Activated CD4-positive, alpha-beta T cell treated with anti-CD3 and anti-CD28 coated beads, Interleukin-2, amount 10 ng/mL, durations not matched to agents 7 days and 5 days (primary cell): ENCODE data around the gene HOXD13. TPM values are rescaled to one million over a fixed set of nuclear protein-coding genes. Genes with fewer than 3 reads are reported as not detected.
A peak's percentile ranks its signal among the peaks of the same experiment; 100 is the strongest.

ENCODE experiments used
- CTCF ChIA-PET: fragments of 350-600 bp; sonication (Branson Sonifier 250); formaldehyde crosslinking; loops from one replicate; lab custom pipeline; 2021; ENCODE audit warnings: antibody characterized with exemption; lab: Charles Lee
- POLR2A ChIA-PET: fragments of 350-600 bp; sonication (Branson Sonifier 250); formaldehyde crosslinking; loops from one replicate; lab custom pipeline; 2021; ENCODE audit warnings: antibody characterized with exemption; lab: Charles Lee
- DNase-seq: peaks from one replicate; pipeline ENCODE4 v3.0.0-alpha.2; 2020
- H3K27ac Mint-ChIP-seq: one replicate; pipeline ENCODE4 v1.8.0; 2021; ENCODE audit warnings: mild to moderate bottlenecking, moderate library complexity, mixed read lengths
- H3K27me3 Mint-ChIP-seq: one replicate; pipeline ENCODE4 v1.8.0; 2021; ENCODE audit warnings: mixed read lengths
- H3K36me3 Mint-ChIP-seq: one replicate; pipeline ENCODE4 v1.8.0; 2021; ENCODE audit warnings: low read depth, mixed read lengths
- H3K4me1 Mint-ChIP-seq: one replicate; pipeline ENCODE4 v1.8.0; 2021; ENCODE audit warnings: mixed read lengths
- H3K4me3 Mint-ChIP-seq: one replicate; pipeline ENCODE4 v1.8.0; 2021; ENCODE audit warnings: mild to moderate bottlenecking, moderate library complexity, mixed read lengths
- H3K9me3 Mint-ChIP-seq: one replicate; pipeline ENCODE4 v1.8.0; 2021; ENCODE audit warnings: mixed read lengths
- total RNA-seq, 2 experiments: library from RNA; stranded (reverse); gene quantifications; one replicate each; pipeline ENCODE4 v1.2.3, GENCODE V29; 2021

HOXD13 gene
- total RNA-seq, 2 experiments from 2014 or later = not detected

DNA sequence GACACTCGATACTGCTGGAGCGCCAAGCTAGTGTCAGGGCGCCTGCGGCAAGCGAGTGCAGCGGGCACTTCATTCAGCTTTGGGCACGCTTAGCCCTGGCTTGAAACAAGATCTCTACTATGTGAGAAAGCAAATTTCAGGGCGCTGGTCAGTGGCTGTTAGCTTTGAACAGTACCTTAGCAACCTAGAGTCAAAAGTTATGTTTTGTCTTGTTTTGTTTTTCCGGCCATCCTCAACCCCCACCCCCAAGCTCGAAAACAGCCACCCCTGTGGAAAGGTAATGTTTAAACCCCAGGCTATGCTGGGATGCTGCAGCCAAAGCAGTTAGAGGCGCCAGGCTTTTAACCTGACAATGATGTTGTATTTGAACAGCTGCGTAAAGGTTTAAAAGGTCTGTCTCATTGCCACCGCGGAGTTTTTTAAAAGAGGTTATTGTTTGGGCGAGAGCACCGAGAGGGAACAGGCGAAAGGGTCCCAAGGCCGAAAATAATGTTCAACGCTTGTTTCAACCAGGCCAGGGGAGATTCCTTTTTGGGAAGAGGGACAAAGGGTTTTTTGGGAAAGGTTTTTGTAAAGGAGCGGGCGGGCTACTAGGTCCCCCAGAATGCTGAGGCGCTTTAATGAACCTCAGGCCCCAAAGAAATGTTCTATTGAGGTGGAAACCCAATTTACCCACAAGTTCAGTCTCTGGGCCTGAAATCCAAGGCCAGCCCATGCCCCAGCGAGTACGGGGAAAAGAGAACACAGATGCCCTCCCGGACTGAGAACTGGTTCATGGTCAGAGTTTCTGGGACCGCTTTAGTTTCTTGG lies 21.8 kb downstream of the HOXD13 start:
- Mint-ChIP-seq H3K4me1 (peaks cover 7% of the 10 kb centered on the region), H3K4me3 (no peak overlapping the region), H3K27me3 (peaks cover 94% of the 10 kb centered on the region), H3K36me3 (peaks cover 6% of the 10 kb centered on the region), H3K27ac (peak overlapping the region; percentile 2), H3K9me3 (peaks cover 7% of the 10 kb centered on the region)
- ChIA-PET POLR2A (no interaction called here), CTCF (interaction anchor here (0.6 to 1.5 kb wide), 3 partner anchors 12 to 110 kb away, joined by 3 read pairs; no protein-coding TSS in a partner anchor)
- no peak for DNase-seq

DNA sequence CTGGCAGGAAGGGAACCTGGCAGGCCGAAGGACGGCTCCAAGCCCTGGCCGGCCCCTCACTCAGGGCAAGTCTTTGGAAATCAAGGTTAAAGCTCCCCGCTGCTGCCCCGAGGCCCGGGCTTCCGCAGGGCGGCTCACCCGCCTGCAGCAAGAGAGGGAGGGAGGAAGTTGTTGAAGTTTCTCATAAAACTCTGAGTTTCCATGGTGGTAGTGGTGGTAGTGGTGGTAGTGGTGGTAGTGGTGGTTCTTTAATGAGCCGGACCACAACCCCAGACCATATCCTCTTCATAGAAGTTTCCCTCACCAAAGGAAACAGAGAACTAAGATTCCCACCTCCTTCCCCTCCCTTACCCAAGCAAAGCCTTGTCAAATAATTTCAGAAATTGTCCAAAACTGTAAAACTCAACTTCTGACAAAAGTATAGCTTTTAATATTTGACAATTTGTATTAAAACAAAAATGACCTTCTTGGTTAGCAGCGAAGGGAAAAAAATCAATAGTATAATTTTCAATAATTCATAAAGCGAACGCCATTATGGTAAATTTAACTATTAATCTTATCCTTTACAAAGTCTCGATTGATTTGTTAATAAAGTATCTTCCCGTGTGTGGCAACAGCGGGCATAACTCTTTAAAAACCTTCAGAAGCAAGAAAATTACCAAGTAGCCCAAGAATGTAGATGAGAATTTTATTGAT lies 22.6 kb downstream of the HOXD13 start:
- Mint-ChIP-seq H3K27me3 (peaks cover 94% of the 10 kb centered on the region), H3K4me3 (no peak overlapping the region), H3K4me1 (peaks cover 7% of the 10 kb centered on the region), H3K9me3 (peaks cover 7% of the 10 kb centered on the region), H3K36me3 (peaks cover 4% of the 10 kb centered on the region), H3K27ac (no peak overlapping the region)
- CTCF ChIA-PET = interaction anchor here (0.6 kb wide), 1 partner anchor 110 kb away, joined by 3 read pairs; no protein-coding TSS in a partner anchor
- no peak for DNase-seq
- POLR2A ChIA-PET = no interaction called here

DNA sequence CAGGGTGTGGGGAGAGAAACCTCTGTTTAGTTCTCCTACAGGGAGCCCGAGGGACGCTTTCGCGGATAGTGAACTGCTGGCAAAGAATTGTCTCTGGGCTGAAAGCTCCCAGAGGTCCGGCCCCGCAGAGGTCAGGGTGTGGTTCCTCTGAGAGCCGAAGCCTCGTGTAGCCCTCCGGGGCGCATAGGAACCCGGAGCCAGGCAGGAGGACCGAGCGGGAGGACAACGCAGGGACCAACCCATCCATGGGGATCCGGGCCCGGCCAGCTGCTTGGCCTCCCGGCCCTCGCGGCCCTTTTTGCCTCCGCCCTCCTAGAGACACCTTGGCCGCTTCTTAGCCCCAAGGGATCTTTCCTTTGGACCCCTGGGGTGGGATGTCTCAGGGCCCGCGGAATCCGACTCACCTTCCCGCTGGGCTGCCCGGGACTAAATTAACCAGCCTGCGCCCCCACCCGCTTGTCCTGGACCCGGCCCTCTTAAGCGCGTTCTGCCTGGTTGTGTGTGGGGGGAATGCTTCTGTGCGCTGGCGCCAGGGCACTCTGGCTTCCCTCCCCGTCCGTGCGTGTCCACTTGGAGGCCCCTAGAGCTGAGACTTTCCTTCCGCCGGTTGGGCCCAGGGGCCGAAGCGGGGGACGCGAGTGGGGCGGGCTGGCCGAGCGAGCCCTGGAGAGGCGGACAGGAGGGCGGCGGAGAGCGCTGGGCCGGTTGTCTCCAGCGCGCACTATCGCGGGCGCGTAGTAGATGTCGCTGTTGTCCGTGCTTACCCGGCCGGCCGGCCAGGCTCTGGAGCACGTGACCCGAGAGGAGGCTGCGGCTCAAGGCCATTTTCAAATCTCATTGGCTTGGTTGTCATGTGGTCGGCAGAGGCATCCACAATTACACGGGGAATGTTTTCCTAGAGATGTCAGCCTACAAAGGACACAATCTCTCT lies 23.6 kb downstream of the HOXD13 start, which contains the start of gene HOXD10:
TSS of gene HOXD10 (plus strand) at position 896 of the 931 bp plus-strand sequence. CDS start 56 bp downstream, outside the sequence.
- no peak within 1 kb of the TSS for H3K27ac Mint-ChIP-seq
- peaks cover 7% of the 10 kb centered on the region for H3K9me3 Mint-ChIP-seq
- peaks cover 7% of the 10 kb centered on the region for H3K4me1 Mint-ChIP-seq
- POLR2A ChIA-PET = no interaction called here
- peak within 1 kb of the TSS; percentile 15 for H3K4me3 Mint-ChIP-seq
- DNase-seq = no peak
- peaks cover 4% of the 10 kb centered on the region for H3K36me3 Mint-ChIP-seq
- CTCF ChIA-PET = interaction anchor here (0.9 kb wide), 1 partner anchor 31 kb away, joined by 3 read pairs; no protein-coding TSS in a partner anchor
- peaks cover 94% of the 10 kb centered on the region for H3K27me3 Mint-ChIP-seq

DNA sequence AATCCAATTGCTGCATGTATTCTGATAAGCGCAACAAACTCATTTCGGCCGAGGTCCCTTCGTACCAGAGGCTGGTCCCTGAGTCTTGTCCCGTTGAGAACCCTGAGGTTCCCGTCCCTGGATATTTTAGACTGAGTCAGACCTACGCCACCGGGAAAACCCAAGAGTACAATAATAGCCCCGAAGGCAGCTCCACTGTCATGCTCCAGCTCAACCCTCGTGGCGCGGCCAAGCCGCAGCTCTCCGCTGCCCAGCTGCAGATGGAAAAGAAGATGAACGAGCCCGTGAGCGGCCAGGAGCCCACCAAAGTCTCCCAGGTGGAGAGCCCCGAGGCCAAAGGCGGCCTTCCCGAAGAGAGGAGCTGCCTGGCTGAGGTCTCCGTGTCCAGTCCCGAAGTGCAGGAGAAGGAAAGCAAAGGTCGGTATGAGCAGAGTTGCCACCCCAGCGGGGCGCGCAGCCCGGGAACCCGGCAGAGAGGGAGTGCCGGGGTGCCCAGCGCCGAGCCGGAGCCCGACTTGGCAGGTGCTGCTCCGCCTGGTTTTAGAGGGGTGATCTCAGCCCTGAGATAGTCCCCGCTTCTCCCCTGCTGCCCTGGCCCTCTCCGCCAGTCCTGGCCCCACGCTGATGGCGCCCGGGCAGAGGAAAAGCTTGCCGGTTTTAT lies 24.8 kb downstream of the HOXD13 start:
- Mint-ChIP-seq H3K36me3 (peaks cover 4% of the 10 kb centered on the region), H3K4me1 (peaks cover 7% of the 10 kb centered on the region), H3K4me3 (no peak overlapping the region), H3K27ac (no peak overlapping the region), H3K9me3 (peaks cover 7% of the 10 kb centered on the region), H3K27me3 (peaks cover 88% of the 10 kb centered on the region)
- POLR2A ChIA-PET = no interaction called here
- CTCF ChIA-PET = interaction anchor here (0.6 to 1.1 kb wide), 5 partner anchors 19 to 769 kb away, joined by 3 read pairs; no protein-coding TSS in a partner anchor
- no peak for DNase-seq

DNA sequence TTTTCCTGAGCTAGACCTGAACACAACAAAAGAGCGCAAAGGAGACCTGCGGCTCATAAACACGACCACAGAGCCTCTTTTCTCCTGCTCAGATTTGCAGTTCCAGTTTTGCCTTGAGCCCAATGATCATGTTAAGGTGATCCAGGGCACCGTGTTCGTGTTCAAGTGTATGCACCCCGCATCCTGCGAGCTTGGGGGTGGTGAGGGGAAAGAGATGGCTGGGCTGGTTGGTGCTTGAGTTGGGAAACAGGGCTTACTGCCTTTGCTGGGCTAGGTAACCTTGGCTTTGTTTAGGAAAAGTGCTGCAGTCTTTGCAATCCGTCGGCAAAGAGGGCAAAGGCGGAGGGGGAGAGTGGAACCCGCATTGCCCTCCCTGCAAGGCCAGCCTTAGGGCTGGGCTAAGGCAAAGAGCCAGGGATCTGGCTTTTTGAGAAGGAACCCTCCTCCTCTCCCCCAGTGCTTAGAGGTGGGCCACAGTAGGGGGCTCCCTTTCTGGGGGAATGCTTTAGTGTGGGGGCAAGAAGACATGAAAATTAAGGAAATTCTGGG lies 25.4 kb downstream of the HOXD13 start:
- ChIA-PET CTCF (interaction anchor here (0.6 to 1.1 kb wide), 4 partner anchors 20 to 768 kb away, joined by 3 read pairs; no protein-coding TSS in a partner anchor), POLR2A (no interaction called here)
- Mint-ChIP-seq H3K4me1 (peaks cover 7% of the 10 kb centered on the region), H3K4me3 (no peak overlapping the region), H3K27ac (no peak overlapping the region), H3K9me3 (peaks cover 7% of the 10 kb centered on the region), H3K27me3 (peaks cover 85% of the 10 kb centered on the region), H3K36me3 (peaks cover 4% of the 10 kb centered on the region)
- no peak for DNase-seq

DNA sequence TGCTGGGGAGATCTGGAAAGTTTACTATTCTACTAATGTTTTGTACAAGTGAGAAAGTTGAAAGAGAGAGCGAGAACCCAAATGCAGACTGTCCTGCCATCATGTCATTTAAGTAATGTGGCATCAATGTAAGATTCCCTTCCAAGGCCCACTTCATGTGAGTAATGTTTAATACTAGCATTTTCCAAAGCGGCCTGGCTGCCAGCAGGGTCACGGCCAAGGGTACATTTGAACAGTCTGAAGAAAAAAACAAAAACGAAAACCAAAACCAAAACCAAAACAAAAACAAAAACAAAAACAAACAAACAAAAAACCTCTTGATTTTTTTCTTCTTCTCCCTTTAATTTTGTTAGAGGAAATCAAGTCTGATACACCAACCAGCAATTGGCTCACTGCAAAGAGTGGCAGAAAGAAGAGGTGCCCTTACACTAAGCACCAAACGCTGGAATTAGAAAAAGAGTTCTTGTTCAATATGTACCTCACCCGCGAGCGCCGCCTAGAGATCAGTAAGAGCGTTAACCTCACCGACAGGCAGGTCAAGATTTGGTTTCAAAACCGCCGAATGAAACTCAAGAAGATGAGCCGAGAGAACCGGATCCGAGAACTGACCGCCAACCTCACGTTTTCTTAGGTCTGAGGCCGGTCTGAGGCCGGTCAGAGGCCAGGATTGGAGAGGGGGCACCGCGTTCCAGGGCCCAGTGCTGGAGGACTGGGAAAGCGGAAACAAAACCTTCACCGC lies 26.2 kb downstream of the HOXD13 start:
- POLR2A ChIA-PET = no interaction called here
- H3K9me3 Mint-ChIP-seq = peaks cover 7% of the 10 kb centered on the region
- H3K27ac Mint-ChIP-seq = peak overlapping the region; percentile 69
- H3K27me3 Mint-ChIP-seq = peaks cover 80% of the 10 kb centered on the region
- peaks cover 4% of the 10 kb centered on the region for H3K36me3 Mint-ChIP-seq
- H3K4me1 Mint-ChIP-seq = peaks cover 8% of the 10 kb centered on the region
- no peak for DNase-seq
- CTCF ChIA-PET = interaction anchor here (1.0 kb wide), 1 partner anchor 25 kb away, joined by 3 read pairs; no protein-coding TSS in a partner anchor
- no peak overlapping the region for H3K4me3 Mint-ChIP-seq

DNA sequence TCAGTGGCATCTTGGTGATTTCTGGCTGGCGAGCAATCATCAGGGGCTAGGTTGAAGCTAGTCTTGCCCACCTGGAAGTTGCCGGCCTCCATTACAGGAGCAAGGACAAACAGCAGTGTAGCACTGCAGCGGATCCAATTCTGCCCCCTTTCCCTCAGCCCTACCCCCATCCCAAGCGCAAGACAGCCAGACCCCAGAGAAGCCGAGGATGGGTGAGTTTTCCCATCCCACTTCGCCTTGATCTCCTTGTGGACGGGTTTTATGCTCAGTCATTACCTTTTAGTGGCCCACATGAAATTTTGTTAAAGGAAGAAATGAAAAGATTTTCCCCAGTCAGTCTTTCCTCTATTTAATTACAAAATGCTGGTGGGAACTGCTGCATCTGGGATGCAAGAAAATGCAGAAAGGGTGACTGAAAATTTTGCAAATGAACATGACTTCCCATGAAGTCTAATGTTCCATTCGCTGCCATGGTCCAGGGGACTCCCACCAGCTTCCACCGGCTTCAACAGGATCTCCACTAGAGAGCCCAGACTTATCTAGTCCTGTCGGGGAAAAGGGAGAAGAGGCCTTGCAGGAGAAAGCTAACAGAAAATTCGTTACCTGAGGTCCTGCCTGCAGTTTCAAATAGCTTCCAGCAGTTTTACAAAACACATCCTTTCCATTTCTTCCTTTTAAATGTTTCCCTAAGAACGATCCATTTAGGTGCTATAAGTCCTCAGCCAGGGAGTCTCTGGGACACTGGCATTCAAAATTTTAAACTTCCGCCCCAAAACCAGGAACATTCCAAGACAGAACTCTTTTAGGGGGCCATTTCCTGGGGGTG lies 28.1 kb downstream of the HOXD13 start:
- Mint-ChIP-seq H3K4me1 (peaks cover 11% of the 10 kb centered on the region), H3K9me3 (peaks cover 7% of the 10 kb centered on the region), H3K4me3 (no peak overlapping the region), H3K27ac (no peak overlapping the region), H3K36me3 (peaks cover 2% of the 10 kb centered on the region), H3K27me3 (peaks cover 81% of the 10 kb centered on the region)
- DNase-seq = no peak
- POLR2A ChIA-PET = no interaction called here
- CTCF ChIA-PET = interaction anchor here (0.7 to 1.8 kb wide), 10 partner anchors 9 to 52 kb away, joined by 3 to 5 read pairs (median 3); no protein-coding TSS in a partner anchor

DNA sequence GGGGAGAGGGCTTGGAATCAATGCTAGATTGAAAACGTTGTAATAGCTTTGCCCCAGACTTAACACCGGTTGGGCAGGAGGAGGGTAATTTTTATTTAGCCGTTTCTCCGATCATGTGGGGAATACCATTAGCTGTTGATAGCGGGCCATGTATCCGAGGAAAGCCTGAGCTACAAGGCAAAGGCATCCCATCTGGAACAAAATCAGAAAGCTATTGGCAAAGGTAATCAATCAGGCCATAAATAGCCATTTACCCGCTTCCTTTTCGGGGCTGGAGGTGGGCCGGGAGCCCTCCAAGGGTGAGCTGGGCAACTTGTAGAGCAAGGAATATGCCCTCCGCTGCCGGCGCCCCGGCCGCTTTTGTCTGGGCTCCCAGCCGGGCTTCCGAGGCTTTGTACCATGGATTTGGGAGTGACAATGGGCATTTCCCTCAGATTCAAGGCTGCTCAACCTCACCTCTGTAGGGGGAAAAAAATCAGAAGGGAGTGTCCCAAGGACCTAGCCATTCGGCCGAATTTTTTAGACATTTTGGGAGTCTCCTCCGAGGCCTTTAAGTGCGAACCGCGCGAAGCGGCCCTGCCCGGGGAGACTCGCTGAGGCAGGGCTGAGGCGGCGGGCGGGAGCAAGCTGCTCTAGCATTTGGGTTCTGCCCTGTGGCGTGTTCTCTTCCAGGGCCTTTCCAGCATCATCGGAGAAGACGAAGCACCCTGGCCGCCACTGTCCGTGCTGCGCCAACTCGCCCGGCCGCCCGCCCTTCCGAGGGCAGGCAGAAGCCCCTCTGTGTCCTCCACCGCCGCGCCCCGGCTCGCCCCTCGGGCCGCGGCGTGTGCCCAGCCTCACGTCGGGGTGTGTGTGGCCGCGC lies 28.9 kb downstream of the HOXD13 start:
- H3K4me3 Mint-ChIP-seq = no peak overlapping the region
- peaks cover 83% of the 10 kb centered on the region for H3K27me3 Mint-ChIP-seq
- DNase-seq = no peak
- peaks cover 7% of the 10 kb centered on the region for H3K9me3 Mint-ChIP-seq
- H3K36me3 Mint-ChIP-seq = peaks cover 2% of the 10 kb centered on the region
- peaks cover 11% of the 10 kb centered on the region for H3K4me1 Mint-ChIP-seq
- POLR2A ChIA-PET = no interaction called here
- no peak overlapping the region for H3K27ac Mint-ChIP-seq
- CTCF ChIA-PET = interaction anchor here (0.9 to 1.8 kb wide), 7 partner anchors 10 to 51 kb away, joined by 3 to 5 read pairs (median 3); no protein-coding TSS in a partner anchor

DNA sequence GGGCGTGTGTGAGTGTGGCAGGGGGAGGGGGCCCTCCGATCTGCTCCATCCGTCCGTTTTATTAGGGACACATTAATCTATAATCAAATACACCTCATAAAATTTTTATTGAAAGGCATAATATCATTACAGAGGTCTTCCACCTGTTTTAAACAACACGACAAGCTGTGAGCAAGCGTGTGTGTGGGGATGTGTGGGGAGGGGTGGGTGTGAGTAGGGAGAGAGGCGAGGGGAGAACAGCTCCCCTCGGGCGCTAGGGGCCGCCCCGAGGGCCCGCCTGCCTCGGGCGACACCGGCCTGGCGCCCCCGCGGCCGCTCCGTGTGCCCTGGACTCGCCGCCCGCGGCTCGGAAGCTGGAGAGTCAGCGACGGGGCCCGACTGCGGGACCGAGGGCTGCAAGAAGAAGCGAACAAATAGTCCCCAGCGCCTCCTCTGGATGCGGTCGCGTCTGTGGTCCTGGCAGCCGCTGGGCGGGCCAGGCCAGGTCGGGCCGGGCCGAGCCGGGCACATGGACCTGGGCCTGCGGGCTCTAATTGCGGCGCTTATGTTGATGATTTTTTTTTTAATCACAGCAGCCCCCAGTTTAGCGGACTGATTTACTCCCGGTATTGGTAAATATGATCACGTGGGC lies 29.6 kb downstream of the HOXD13 start:
- Mint-ChIP-seq H3K36me3 (peaks cover 2% of the 10 kb centered on the region), H3K4me3 (peak overlapping the region; percentile 36), H3K27me3 (peaks cover 82% of the 10 kb centered on the region), H3K9me3 (peaks cover 4% of the 10 kb centered on the region), H3K4me1 (peaks cover 11% of the 10 kb centered on the region), H3K27ac (peak overlapping the region; percentile 46)
- ChIA-PET CTCF (interaction anchor here (1.8 kb wide), 1 partner anchor 19 kb away, joined by 5 read pairs; no protein-coding TSS in a partner anchor), POLR2A (no interaction called here)
- no peak for DNase-seq
